Measurements from ENCODE around the gene IL3. TPM values are rescaled to one million over a fixed set of nuclear protein-coding genes. Genes with fewer than 3 reads are reported as not detected.
"Not testable (repeated sequence)": the region's sequence is repeated elsewhere in the genome, so short reads cannot be mapped to it uniquely, and the experiment has no call there.

IL3 gene
- total RNA-seq, 1 donor from 2014 or later = not detected

DNA sequence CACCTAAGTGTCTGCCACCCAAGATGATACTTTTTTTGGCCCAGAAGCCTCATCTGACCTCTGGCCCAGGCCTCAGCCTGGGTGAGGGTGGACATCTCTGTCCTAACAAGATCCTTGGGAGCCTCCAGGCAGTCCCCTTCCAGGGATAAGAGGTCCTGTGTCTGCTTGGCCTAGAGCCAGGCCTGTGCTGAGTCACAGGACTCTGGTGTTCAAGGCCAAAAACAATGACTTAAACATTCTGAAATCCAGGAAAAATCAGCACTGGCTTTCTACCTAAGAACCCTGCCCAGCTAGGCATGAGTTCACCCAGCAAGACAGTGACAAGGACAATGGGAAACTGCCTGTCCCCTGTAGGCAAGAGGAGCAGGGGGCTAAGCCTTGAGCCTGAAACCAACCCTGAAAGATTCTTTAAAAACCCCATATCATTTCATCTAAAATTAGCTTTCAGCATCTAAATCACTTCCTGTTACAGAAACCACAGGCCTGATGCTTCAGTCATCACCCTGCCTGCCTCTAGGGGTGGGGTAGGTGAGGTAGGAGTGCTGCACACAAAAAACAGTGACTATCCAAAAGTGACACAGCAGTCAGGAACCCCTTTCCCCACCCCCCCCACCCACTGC is 43.0 kb downstream of the IL3 start:
- intact Hi-C loops (cut with micrococcal nuclease) = loop anchor here (1.0 to 5.0 kb wide), 7 partner anchors 31 to 949 kb away; partner anchors contain the start of genes HSPA4, P4HA2 and SLC22A4
- ChIA-PET POLR2A (interaction anchor here (0.6 to 1.1 kb wide), 4 partner anchors 9 to 559 kb away, joined by 3 read pairs; no protein-coding TSS in a partner anchor), CTCF (interaction anchor here (1.0 to 2.5 kb wide), 3 partner anchors 10 to 38 kb away, joined by 3 to 12 read pairs (median 4); no protein-coding TSS in a partner anchor)
- no peak for DNase-seq
- H3K4me3 Mint-ChIP-seq = peak overlapping the region; percentile 53
- no peak for TF ChIP-seq CTCF (IDR thresholded peaks at IDR 0.05)
- no peaks in the 10 kb centered on the region for H3K27me3 Mint-ChIP-seq
- peak; percentile 70 for ATAC-seq (ENCODE audit: low read depth)
- H3K9me3 Mint-ChIP-seq = no peaks in the 10 kb centered on the region
- no peaks in the 10 kb centered on the region for H3K36me3 Mint-ChIP-seq (ENCODE audit: low read depth)
- H3K4me1 Mint-ChIP-seq = peaks cover 82% of the 10 kb centered on the region
- H3K27ac Mint-ChIP-seq = peak overlapping the region; percentile 84

- H3K27me3 Mint-ChIP-seq = no peaks in the 10 kb centered on the region
- intact Hi-C loops (cut with micrococcal nuclease) = loop anchor here (1.0 to 5.0 kb wide), 7 partner anchors 31 to 948 kb away; partner anchors contain the start of genes HSPA4, P4HA2 and SLC22A4
- H3K27ac Mint-ChIP-seq = peak overlapping the region; percentile 84
- peak; percentile 14 for ATAC-seq (ENCODE audit: low read depth)
- no peaks in the 10 kb centered on the region for H3K36me3 Mint-ChIP-seq (ENCODE audit: low read depth)
- POLR2A ChIA-PET = interaction anchor here (0.6 to 0.8 kb wide), 4 partner anchors 9 to 311 kb away, joined by 3 to 7 read pairs (median 3); no protein-coding TSS in a partner anchor
- TF ChIP-seq CTCF (IDR thresholded peaks at IDR 0.05) = no peak
- H3K4me1 Mint-ChIP-seq = peaks cover 77% of the 10 kb centered on the region
- peak overlapping the region; percentile 8 for H3K4me3 Mint-ChIP-seq
- CTCF ChIA-PET = interaction anchor here (1.0 to 2.5 kb wide), 3 partner anchors 10 to 39 kb away, joined by 3 to 12 read pairs (median 4); no protein-coding TSS in a partner anchor
- H3K9me3 Mint-ChIP-seq = no peaks in the 10 kb centered on the region
- DNase-seq = no peak
Observed at GRCh38 chr5:132103969-132104391, 43.5 kb downstream of the IL3 start.

GRCh38 chr5:132104556-132104955 is 44.1 kb downstream of the IL3 start:
- Mint-ChIP-seq H3K36me3 (ENCODE audit: low read depth) (no peaks in the 10 kb centered on the region), H3K9me3 (no peaks in the 10 kb centered on the region), H3K27me3 (no peaks in the 10 kb centered on the region), H3K27ac (peak overlapping the region; percentile 84), H3K4me3 (no peak overlapping the region), H3K4me1 (peaks cover 71% of the 10 kb centered on the region)
- TF ChIP-seq CTCF (IDR thresholded peaks at IDR 0.05) = no peak
- CTCF ChIA-PET = interaction anchor here (2.5 kb wide), 1 partner anchor 30 kb away, joined by 12 read pairs; no protein-coding TSS in a partner anchor
- POLR2A ChIA-PET = interaction anchor here (0.6 to 0.8 kb wide), 2 partner anchors 85 to 311 kb away, joined by 3 to 7 read pairs; no protein-coding TSS in a partner anchor
- DNase-seq (no peak), ATAC-seq (ENCODE audit: low read depth) (no peak)
- intact Hi-C loops (cut with micrococcal nuclease) = loop anchor here (5.0 kb wide), 2 partner anchors 123 to 948 kb away; partner anchors contain the start of genes HSPA4 and P4HA2

- intact Hi-C loops (cut with micrococcal nuclease) = no loop called here
- H3K4me1 Mint-ChIP-seq = peaks cover 59% of the 10 kb centered on the region
Observed at GRCh38 chr5:132105688-132106087, 45.2 kb downstream of the IL3 start.

DNA sequence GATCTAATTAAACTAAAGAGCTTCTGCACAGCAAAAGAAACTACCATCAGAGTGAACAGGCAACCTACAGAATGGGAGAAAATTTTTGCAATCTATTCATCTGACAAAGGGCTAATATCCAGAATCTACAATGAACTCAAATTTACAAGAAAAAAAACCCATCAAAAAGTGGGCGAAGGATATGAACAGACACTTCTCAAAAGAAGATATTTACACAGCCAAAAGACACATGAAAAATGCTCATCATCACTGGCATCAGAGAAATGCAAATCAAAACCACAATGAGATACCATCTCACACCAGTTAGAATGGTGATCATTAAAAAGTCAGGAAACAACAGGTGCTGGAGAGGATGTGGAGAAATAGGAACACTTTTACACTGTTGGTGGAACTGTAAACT is 48.0 kb downstream of the IL3 start:
- POLR2A ChIA-PET = not testable (repeated sequence)

More at GRCh38 chr5:132105688-132106087, 45.2 kb downstream of the IL3 start:
- TF ChIP-seq CTCF (IDR thresholded peaks at IDR 0.05) = no peak
- DNase-seq (no peak), ATAC-seq (ENCODE audit: low read depth) (no peak)
- ChIA-PET POLR2A (no interaction called here), CTCF (interaction anchor here (1.7 kb wide), 1 partner anchor 42 kb away, joined by 4 read pairs; no protein-coding TSS in a partner anchor)
- Mint-ChIP-seq H3K9me3 (no peaks in the 10 kb centered on the region), H3K36me3 (ENCODE audit: low read depth) (no peaks in the 10 kb centered on the region), H3K4me3 (no peak overlapping the region), H3K27ac (no peak overlapping the region), H3K27me3 (no peaks in the 10 kb centered on the region)

GRCh38 chr5:132108957-132109356 is 48.5 kb downstream of the IL3 start:
- CTCF ChIA-PET; intact Hi-C loops (cut with micrococcal nuclease): not testable (repeated sequence)

More for the DNA sequence above, 48.0 kb downstream of the IL3 start:
- H3K27ac Mint-ChIP-seq; CTCF ChIA-PET; H3K27me3 Mint-ChIP-seq; H3K36me3 Mint-ChIP-seq (ENCODE audit: low read depth); H3K9me3 Mint-ChIP-seq; ATAC-seq (ENCODE audit: low read depth); H3K4me3 Mint-ChIP-seq; DNase-seq; intact Hi-C loops (cut with micrococcal nuclease): not testable (repeated sequence)
- peaks cover 31% of the 10 kb centered on the region for H3K4me1 Mint-ChIP-seq

More at GRCh38 chr5:132108957-132109356, 48.5 kb downstream of the IL3 start:
- H3K9me3 Mint-ChIP-seq; H3K36me3 Mint-ChIP-seq (ENCODE audit: low read depth); POLR2A ChIA-PET; H3K27me3 Mint-ChIP-seq; H3K27ac Mint-ChIP-seq; H3K4me3 Mint-ChIP-seq; ATAC-seq (ENCODE audit: low read depth); DNase-seq: not testable (repeated sequence)
- peaks cover 27% of the 10 kb centered on the region for H3K4me1 Mint-ChIP-seq

Measured in activated B cell treated with CpG ODN at 0.5 μM for 24 hours (primary cell).